BLaER1 treated with 17β-estradiol and CSF1 and Interleukin-3, amounts not matched to agents 10 nM and 100 nM (cell line): ENCODE results near the gene L3MBTL4.

Experiments used
- H3K27ac ChIP-seq, 11 experiments: shearing (Covaris generic); formaldehyde crosslinking; 2 replicates each; pipeline ENCODE4 v1.8.1; 2022
- H3K27me3 ChIP-seq, 11 experiments: shearing (Covaris generic); formaldehyde crosslinking; 2 replicates each; pipeline ENCODE4 v1.8.1; 2022
- H3K36me3 ChIP-seq, 11 experiments: shearing (Covaris generic); formaldehyde crosslinking; 2 replicates each; pipeline ENCODE4 v1.8.1; 2022
- H3K4me1 ChIP-seq, 10 experiments: shearing (Covaris generic); formaldehyde crosslinking; 2 replicates each; pipeline ENCODE4 v1.8.1; 2022
- H3K4me2 ChIP-seq, 11 experiments: shearing (Covaris generic); formaldehyde crosslinking; 2 replicates each; pipeline ENCODE4 v1.8.1; 2022
- H3K4me3 ChIP-seq, 10 experiments: shearing (Covaris generic); formaldehyde crosslinking; 2 replicates each; pipeline ENCODE4 v1.8.1; 2022
- H3K9ac ChIP-seq, 11 experiments: shearing (Covaris generic); formaldehyde crosslinking; 2 replicates each; pipeline ENCODE4 v1.8.1; 2022
- H3K9me3 ChIP-seq, 11 experiments: shearing (Covaris generic); formaldehyde crosslinking; replicated peaks in 1 of 11; 2 replicates each; pipeline ENCODE4 v1.8.1; 2022
- H4K20me1 ChIP-seq, 11 experiments: shearing (Covaris generic); formaldehyde crosslinking; 2 replicates each; pipeline ENCODE4 v1.8.1; 2022
- Cebpa-rat ChIP-seq, 11 experiments: shearing (Covaris generic); IDR thresholded peaks; 2 replicates each; pipeline ENCODE4 v1.8.1; 2022

Gene L3MBTL4

DNA sequence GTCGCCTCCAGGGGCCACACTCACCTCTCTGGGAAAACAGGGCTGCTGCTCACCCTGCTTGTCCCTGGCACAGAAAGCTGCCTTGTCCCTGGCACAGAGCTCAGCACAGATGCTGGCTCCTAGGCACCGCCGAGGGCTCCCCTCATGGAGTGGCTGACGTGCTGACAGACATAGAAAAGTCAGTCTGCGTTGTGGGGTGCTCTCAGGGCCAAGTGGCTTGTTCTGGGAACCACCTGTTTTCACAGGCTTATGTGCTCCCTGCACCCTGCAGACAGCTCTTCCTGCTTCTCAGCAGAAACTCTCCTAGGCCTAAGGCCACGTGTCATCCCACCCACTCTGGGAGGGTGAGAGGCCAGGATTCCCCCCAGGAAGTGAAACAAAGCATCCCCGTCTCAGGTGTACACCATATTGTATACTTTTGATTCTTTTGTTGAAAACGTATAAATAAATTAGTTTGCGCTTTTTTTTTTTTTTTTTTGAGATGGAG lies 434.7 kb downstream of the L3MBTL4 start:
- 0 out of 22 replicates have a peak, but pooled peaks cover 0 to 3% (median 0%) of the 10 kb centered on the region in 11 experiments for H4K20me1 ChIP-seq
- no peak overlapping the region for H3K4me2 ChIP-seq
- H3K9me3 ChIP-seq = no peaks in the 10 kb centered on the region; a peak in 1 of 22 replicates
- TF ChIP-seq Cebpa-rat (IDR thresholded peaks at IDR 0.05) = no peak
- peak overlapping the region in 1 of 11 experiments; percentile 22; a peak in 1 of 22 replicates for H3K27ac ChIP-seq
- no peaks in the 10 kb centered on the region for H3K36me3 ChIP-seq
- H3K27me3 ChIP-seq = no peaks in the 10 kb centered on the region
- peaks cover 35 to 48% (median 39%) of the 10 kb centered on the region in 10 experiments for H3K4me1 ChIP-seq
- no peak overlapping the region for H3K9ac ChIP-seq
- no peak overlapping the region for H3K4me3 ChIP-seq

GRCh38 chr18:5979176-5979888 lies 435.4 kb downstream of the L3MBTL4 start:
- peaks cover 0 to 3% (median 0%) of the 10 kb centered on the region in 11 experiments; a peak in 1 of 22 replicates for H3K9me3 ChIP-seq
- H3K9ac ChIP-seq = no peak overlapping the region
- H3K4me2 ChIP-seq = no peak overlapping the region
- H4K20me1 ChIP-seq = 0 out of 22 replicates have a peak, but pooled peaks cover 0 to 3% (median 0%) of the 10 kb centered on the region in 11 experiments
- no peaks in the 10 kb centered on the region for H3K27me3 ChIP-seq
- peaks cover 41 to 54% (median 46%) of the 10 kb centered on the region in 10 experiments for H3K4me1 ChIP-seq
- H3K4me3 ChIP-seq = no peak overlapping the region
- H3K27ac ChIP-seq = peak overlapping the region in 5 of 11 experiments; percentile 6 to 22 (median 15); a peak in 2 of 22 replicates
- H3K36me3 ChIP-seq = no peaks in the 10 kb centered on the region
- no peak for TF ChIP-seq Cebpa-rat (IDR thresholded peaks at IDR 0.05)

- no peak overlapping the region; a peak in 1 of 22 replicates for H3K9ac ChIP-seq
- H3K36me3 ChIP-seq = no peaks in the 10 kb centered on the region
- H3K9me3 ChIP-seq = peaks cover 0 to 3% (median 0%) of the 10 kb centered on the region in 11 experiments; a peak in 1 of 22 replicates
- H3K4me3 ChIP-seq = no peak overlapping the region
- H3K27me3 ChIP-seq = no peaks in the 10 kb centered on the region
- H3K4me2 ChIP-seq = peak overlapping the region; percentile 8 to 92 (median 77); a peak in 21 of 22 replicates
- peaks cover 39 to 65% (median 51%) of the 10 kb centered on the region in 10 experiments for H3K4me1 ChIP-seq
- H4K20me1 ChIP-seq = 0 out of 22 replicates have a peak, but pooled peaks cover 0 to 3% (median 0%) of the 10 kb centered on the region in 11 experiments
- H3K27ac ChIP-seq = peak overlapping the region in 8 of 11 experiments; percentile 74 to 86 (median 82); a peak in 17 of 22 replicates
- no peak for TF ChIP-seq Cebpa-rat (IDR thresholded peaks at IDR 0.05)
Observed at GRCh38 chr18:5977022-5977421, 437.7 kb downstream of the L3MBTL4 start.

GRCh38 chr18:5975111-5976002 lies 439.4 kb downstream of the L3MBTL4 start:
- H3K27me3 ChIP-seq = no peaks in the 10 kb centered on the region
- peak overlapping the region in 3 of 10 experiments; percentile 14 to 37 (median 21); a peak in 3 of 20 replicates for H3K4me3 ChIP-seq
- 0 out of 22 replicates have a peak, but pooled peaks cover 0 to 3% (median 0%) of the 10 kb centered on the region in 11 experiments for H4K20me1 ChIP-seq
- peak overlapping the region in 10 of 11 experiments; percentile 29 to 86 (median 80); a peak in 20 of 22 replicates for H3K27ac ChIP-seq
- TF ChIP-seq Cebpa-rat (IDR thresholded peaks at IDR 0.05) = peak in 5 of 11 experiments; percentile 34 to 73 (median 56); a peak in 8 of 22 replicates
- no peaks in the 10 kb centered on the region for H3K36me3 ChIP-seq
- H3K4me2 ChIP-seq = peak overlapping the region; percentile 44 to 92 (median 77)
- peaks cover 44 to 65% (median 54%) of the 10 kb centered on the region in 10 experiments for H3K4me1 ChIP-seq
- 0 out of 22 replicates have a peak, but pooled peaks cover 0 to 3% (median 0%) of the 10 kb centered on the region in 11 experiments for H3K9me3 ChIP-seq
- peak overlapping the region in 9 of 11 experiments; percentile 38 to 75 (median 66); a peak in 19 of 22 replicates for H3K9ac ChIP-seq

DNA sequence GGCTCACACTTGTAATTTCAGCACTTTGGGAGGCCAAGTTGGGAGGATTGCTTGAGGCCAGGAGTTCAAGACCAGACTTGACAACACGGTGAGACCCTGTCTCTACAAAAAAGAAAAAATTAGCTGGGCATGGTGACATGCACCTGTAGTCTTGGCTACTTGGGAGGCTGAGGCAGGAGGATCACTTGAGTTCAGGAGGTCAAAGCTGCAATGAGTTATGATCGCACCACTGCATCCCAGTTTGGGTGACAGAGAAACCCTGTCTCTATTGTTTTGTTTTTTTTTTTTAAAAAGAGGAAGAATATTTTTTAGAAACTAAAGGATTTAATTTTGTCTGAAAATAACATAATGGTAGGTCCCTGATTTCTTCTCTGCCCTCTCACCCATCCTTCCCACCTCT lies 440.0 kb downstream of the L3MBTL4 start:
- peaks cover 49 to 69% (median 60%) of the 10 kb centered on the region in 10 experiments for H3K4me1 ChIP-seq
- H3K27me3 ChIP-seq = no peaks in the 10 kb centered on the region
- H4K20me1 ChIP-seq = 0 out of 22 replicates have a peak, but pooled peaks cover 0 to 3% (median 0%) of the 10 kb centered on the region in 11 experiments
- no peak overlapping the region for H3K4me3 ChIP-seq
- no peaks in the 10 kb centered on the region for H3K36me3 ChIP-seq
- H3K9ac ChIP-seq = peak overlapping the region in 9 of 11 experiments; percentile 38 to 75 (median 65); a peak in 19 of 22 replicates
- 0 out of 22 replicates have a peak, but pooled peaks cover 0 to 3% (median 0%) of the 10 kb centered on the region in 11 experiments for H3K9me3 ChIP-seq
- peak overlapping the region in 10 of 11 experiments; percentile 29 to 86 (median 80); a peak in 20 of 22 replicates for H3K27ac ChIP-seq
- TF ChIP-seq Cebpa-rat (IDR thresholded peaks at IDR 0.05) = no peak
- H3K4me2 ChIP-seq = peak overlapping the region; percentile 44 to 92 (median 77)

DNA sequence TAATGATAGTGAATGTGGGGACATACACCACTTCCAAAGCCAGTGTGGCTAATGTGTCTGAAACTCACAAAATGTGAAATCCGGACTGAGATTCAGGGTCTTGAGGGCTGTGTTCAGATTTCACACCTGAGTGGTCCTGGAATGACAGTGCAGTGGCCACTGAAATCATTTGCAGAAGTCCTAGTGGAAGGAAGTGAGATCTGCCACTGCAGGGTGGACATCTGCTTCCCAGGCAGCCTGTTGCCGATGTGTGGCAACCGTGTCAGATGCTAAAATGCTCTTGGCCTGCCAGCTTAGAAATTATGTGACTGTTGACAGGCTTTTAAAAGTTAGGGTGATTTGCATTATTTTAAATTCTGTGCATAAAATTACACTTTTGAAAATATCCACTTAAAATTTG lies 441.6 kb downstream of the L3MBTL4 start:
- H3K9ac ChIP-seq = no peak overlapping the region
- no peak for TF ChIP-seq Cebpa-rat (IDR thresholded peaks at IDR 0.05)
- H3K4me1 ChIP-seq = peaks cover 49 to 68% (median 61%) of the 10 kb centered on the region in 10 experiments

GRCh38 chr18:5972298-5972697 lies 442.4 kb downstream of the L3MBTL4 start:
- TF ChIP-seq Cebpa-rat (IDR thresholded peaks at IDR 0.05) = no peak
- no peak overlapping the region; a peak in 1 of 22 replicates for H3K4me2 ChIP-seq

More for the DNA sequence above, 441.6 kb downstream of the L3MBTL4 start:
- no peaks in the 10 kb centered on the region for H3K27me3 ChIP-seq
- H3K4me3 ChIP-seq = no peak overlapping the region
- H3K9me3 ChIP-seq = 0 out of 22 replicates have a peak, but pooled peaks cover 0 to 3% (median 0%) of the 10 kb centered on the region in 11 experiments
- H3K27ac ChIP-seq = peak overlapping the region in 3 of 11 experiments; percentile 77 to 86 (median 82); a peak in 5 of 22 replicates
- H4K20me1 ChIP-seq = 0 out of 22 replicates have a peak, but pooled peaks cover 0 to 3% (median 0%) of the 10 kb centered on the region in 11 experiments
- no peaks in the 10 kb centered on the region for H3K36me3 ChIP-seq
- H3K4me2 ChIP-seq = peak overlapping the region in 6 of 11 experiments; percentile 5 to 92 (median 85); a peak in 11 of 22 replicates

GRCh38 chr18:5969989-5970403 lies 444.7 kb downstream of the L3MBTL4 start:
- H3K36me3 ChIP-seq = no peaks in the 10 kb centered on the region
- TF ChIP-seq Cebpa-rat (IDR thresholded peaks at IDR 0.05) = no peak
- H4K20me1 ChIP-seq = no peaks in the 10 kb centered on the region
- H3K4me2 ChIP-seq = peak overlapping the region in 8 of 11 experiments; percentile 23 to 65 (median 44); a peak in 16 of 22 replicates
- no peaks in the 10 kb centered on the region for H3K27me3 ChIP-seq
- no peak overlapping the region for H3K9ac ChIP-seq
- H3K4me3 ChIP-seq = no peak overlapping the region
- 0 out of 22 replicates have a peak, but pooled peaks cover 0 to 3% (median 0%) of the 10 kb centered on the region in 11 experiments for H3K9me3 ChIP-seq
- peaks cover 20 to 38% (median 33%) of the 10 kb centered on the region in 10 experiments for H3K4me1 ChIP-seq
- peak overlapping the region in 5 of 11 experiments; percentile 8 to 50 (median 32); a peak in 6 of 22 replicates for H3K27ac ChIP-seq

More at GRCh38 chr18:5972298-5972697, 442.4 kb downstream of the L3MBTL4 start:
- H3K27me3 ChIP-seq = no peaks in the 10 kb centered on the region
- H3K36me3 ChIP-seq = no peaks in the 10 kb centered on the region
- H3K4me1 ChIP-seq = peaks cover 43 to 61% (median 55%) of the 10 kb centered on the region in 10 experiments
- no peak overlapping the region for H3K9ac ChIP-seq
- H3K27ac ChIP-seq = no peak overlapping the region
- H4K20me1 ChIP-seq = 0 out of 22 replicates have a peak, but pooled peaks cover 0 to 3% (median 0%) of the 10 kb centered on the region in 11 experiments
- H3K9me3 ChIP-seq = 0 out of 22 replicates have a peak, but pooled peaks cover 0 to 3% (median 0%) of the 10 kb centered on the region in 11 experiments
- no peak overlapping the region for H3K4me3 ChIP-seq
